Chondrocyte (in vitro differentiated cells): ENCODE results near the gene LRBA. TPM values are rescaled to one million over a fixed set of nuclear protein-coding genes. Genes with fewer than 3 reads are reported as not detected.

Experiments used
- DNase-seq: peaks from one replicate; pipeline ENCODE4 v3.0.0; 2021; ENCODE audit warnings: mixed read lengths, low spot score
- H3K27ac Mint-ChIP-seq: one replicate; pipeline ENCODE4 v1.8.0; 2021; ENCODE audit warnings: mild to moderate bottlenecking, moderate library complexity, mixed read lengths; ENCODE audit not compliant: unreplicated experiment
- H3K27me3 Mint-ChIP-seq: 2 replicates; pipeline ENCODE4 v1.8.0; 2021; ENCODE audit warnings: low read depth, mixed read lengths
- H3K36me3 Mint-ChIP-seq: 2 replicates; pipeline ENCODE4 v1.8.0; 2021; ENCODE audit warnings: low read depth, mixed read lengths
- H3K4me1 Mint-ChIP-seq: 2 replicates; pipeline ENCODE4 v1.8.0; 2021; ENCODE audit warnings: low read depth, mild to moderate bottlenecking, mixed read lengths
- H3K4me3 Mint-ChIP-seq: one replicate; pipeline ENCODE4 v1.8.0; 2021; ENCODE audit warnings: mild to moderate bottlenecking, moderate library complexity, mixed read lengths; ENCODE audit not compliant: unreplicated experiment
- H3K9me3 Mint-ChIP-seq: 2 replicates; pipeline ENCODE4 v1.8.0; 2021; ENCODE audit warnings: low read depth, mixed read lengths
- CTCF ChIP-seq: fragments of 200-600 bp; sonication (generic); IDR thresholded peaks from 2 replicates; pipeline ENCODE4 v1.5.0; 2021; ENCODE audit warnings: antibody characterized with exemption, mild to moderate bottlenecking, moderate library complexity
- total RNA-seq: library from RNA; stranded (reverse); gene quantifications from 3 replicates; pipeline ENCODE4 v1.2.1, GENCODE V29; 2021

Gene LRBA
- total RNA-seq, 1 donor from 2014 or later, result 19.7 TPM

GRCh38 chr4:150464523-150464922 is 550.6 kb downstream of the LRBA start:
- TF ChIP-seq CTCF, result no peak
- Mint-ChIP-seq H3K4me1 (peaks cover 4% of the 10 kb centered on the region), H3K27ac (no peak overlapping the region)

GRCh38 chr4:150462743-150463142 is 552.3 kb downstream of the LRBA start:
- peaks cover 4% of the 10 kb centered on the region for H3K4me1 Mint-ChIP-seq
- H3K27me3 Mint-ChIP-seq, result no peaks in the 10 kb centered on the region
- DNase-seq, result no peak
- no peaks in the 10 kb centered on the region for H3K9me3 Mint-ChIP-seq
- no peak overlapping the region for H3K27ac Mint-ChIP-seq
- peaks cover 2% of the 10 kb centered on the region for H3K36me3 Mint-ChIP-seq
- no peak overlapping the region for H3K4me3 Mint-ChIP-seq
- TF ChIP-seq CTCF, result no peak

More at GRCh38 chr4:150464523-150464922, 550.6 kb downstream of the LRBA start:
- Mint-ChIP-seq H3K9me3 (no peaks in the 10 kb centered on the region), H3K27me3 (no peaks in the 10 kb centered on the region), H3K36me3 (peaks cover 2% of the 10 kb centered on the region), H3K4me3 (no peak overlapping the region)
- DNase-seq, result no peak

- no peak for DNase-seq
- H3K9me3 Mint-ChIP-seq, result no peaks in the 10 kb centered on the region
- H3K4me3 Mint-ChIP-seq, result no peak overlapping the region
- H3K27ac Mint-ChIP-seq, result no peak overlapping the region
- no peak for TF ChIP-seq CTCF
- H3K36me3 Mint-ChIP-seq, result peaks cover 2% of the 10 kb centered on the region
- no peaks in the 10 kb centered on the region for H3K27me3 Mint-ChIP-seq
- peaks cover 4% of the 10 kb centered on the region for H3K4me1 Mint-ChIP-seq
Measured at GRCh38 chr4:150461957-150462356, 553.1 kb downstream of the LRBA start.

GRCh38 chr4:150457802-150458201 is 557.3 kb downstream of the LRBA start:
- DNase-seq, result no peak
- Mint-ChIP-seq H3K27me3 (no peaks in the 10 kb centered on the region), H3K36me3 (peaks cover 8% of the 10 kb centered on the region), H3K9me3 (peaks cover 4% of the 10 kb centered on the region), H3K4me3 (no peak overlapping the region), H3K4me1 (no peaks in the 10 kb centered on the region), H3K27ac (no peak overlapping the region)
- no peak for TF ChIP-seq CTCF

GRCh38 chr4:150451883-150452282 is 563.2 kb downstream of the LRBA start:
- Mint-ChIP-seq H3K4me1 (no peaks in the 10 kb centered on the region), H3K36me3 (peaks cover 10% of the 10 kb centered on the region), H3K27ac (no peak overlapping the region), H3K4me3 (no peak overlapping the region), H3K9me3 (peaks cover 7% of the 10 kb centered on the region), H3K27me3 (no peaks in the 10 kb centered on the region)
- TF ChIP-seq CTCF, result no peak
- DNase-seq, result no peak
